HG02759 (cell line): ENCODE results near the gene FBLN7.
"Not testable (repeated sequence)": the region's sequence is repeated elsewhere in the genome, so short reads cannot be mapped to it uniquely, and the experiment has no call there.

Source experiments
- ATAC-seq: cut with Tn5 transposase; IDR thresholded peaks from one replicate; pipeline ENCODE4 v1.9.1; 2021; ENCODE audit warnings: mild to moderate bottlenecking, moderate library complexity; ENCODE audit not compliant: unreplicated experiment

Gene FBLN7

DNA sequence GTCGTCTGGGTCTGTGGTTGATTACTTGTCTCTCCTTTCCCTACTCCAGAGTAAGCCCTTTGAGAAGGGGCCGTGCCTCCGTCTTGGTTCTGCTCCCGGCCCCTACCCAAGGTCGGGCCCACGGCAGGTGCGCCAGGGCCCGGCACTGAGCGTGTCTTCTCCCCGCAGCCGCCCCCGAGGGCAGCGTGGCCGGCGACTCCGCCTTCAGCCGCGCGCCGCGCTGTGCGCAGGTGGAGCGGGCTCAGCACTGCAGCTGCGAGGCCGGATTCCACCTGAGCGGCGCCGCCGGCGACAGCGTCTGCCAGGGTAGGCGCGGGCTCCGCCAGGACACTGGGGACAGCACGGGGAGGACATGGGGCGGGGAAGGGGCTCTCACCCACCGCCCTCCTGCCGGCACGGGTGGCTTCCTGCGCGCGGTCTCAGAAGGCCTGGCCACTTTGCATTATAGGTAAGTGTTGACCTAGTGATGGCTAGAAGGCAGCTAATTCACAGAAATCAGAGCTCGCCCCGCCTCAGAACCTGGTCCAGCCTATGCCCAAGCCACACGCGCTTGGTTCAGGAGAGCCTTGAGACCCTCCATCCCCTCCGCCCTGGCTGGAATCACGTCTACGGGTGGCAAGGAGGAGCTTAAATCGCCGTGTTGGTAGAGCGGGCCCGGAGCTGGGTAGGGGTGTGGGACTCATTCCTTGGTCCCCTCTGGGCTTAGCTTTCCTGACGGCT, 43.5 kb downstream of the FBLN7 start:
- no peak for ATAC-seq

DNA sequence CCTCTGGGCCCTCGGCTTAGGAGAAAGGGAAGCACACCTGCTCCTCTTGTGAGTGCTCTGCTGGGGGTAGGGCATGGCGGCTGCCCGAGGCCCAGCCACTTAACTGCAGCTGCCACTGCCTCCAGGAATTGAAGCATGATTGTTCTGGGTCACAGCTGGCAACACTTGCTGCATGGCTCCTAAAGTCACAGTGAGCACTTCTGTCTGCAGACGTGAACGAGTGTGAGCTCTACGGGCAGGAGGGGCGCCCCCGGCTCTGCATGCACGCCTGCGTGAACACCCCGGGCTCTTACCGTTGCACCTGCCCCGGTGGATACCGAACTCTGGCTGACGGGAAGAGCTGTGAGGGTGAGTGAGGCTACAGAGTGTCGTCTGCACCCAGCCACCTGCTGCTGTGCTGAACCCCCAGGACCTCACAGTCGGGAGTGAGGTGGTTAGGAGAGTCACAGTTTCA, 44.4 kb downstream of the FBLN7 start:
- no peak for ATAC-seq

DNA sequence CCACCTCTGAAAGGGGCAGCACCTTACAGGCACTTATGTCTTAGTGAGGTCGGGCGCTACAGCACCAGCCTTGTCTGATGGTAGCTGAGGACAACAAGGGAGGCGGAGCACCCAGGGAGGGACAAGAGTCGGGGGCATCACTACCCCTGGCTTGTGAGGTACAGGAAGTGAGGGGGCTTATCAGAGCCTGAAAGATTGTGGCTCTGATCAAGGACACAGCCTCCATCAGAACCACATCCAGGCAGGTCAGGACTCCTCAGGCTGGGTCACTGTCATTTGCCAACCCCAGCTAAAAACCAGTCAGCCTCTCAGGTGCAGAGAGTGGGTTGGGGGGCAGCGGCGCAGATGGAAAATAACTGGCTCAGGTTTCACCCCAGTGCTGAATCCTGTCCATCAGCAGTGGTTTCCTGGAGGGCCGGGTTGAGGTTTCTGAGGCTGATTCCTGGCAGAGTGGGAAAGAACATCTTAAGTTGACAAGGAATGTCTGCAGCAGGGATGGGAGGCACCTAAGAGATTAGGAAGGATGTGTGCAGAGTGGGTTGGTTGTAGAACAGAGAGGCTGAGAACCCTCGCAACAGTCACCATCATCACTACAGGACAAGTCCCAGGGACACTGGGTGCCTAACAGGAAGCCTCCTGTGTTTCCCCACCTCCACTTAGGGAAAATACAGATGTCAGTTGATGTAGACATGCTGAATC, 45.3 kb downstream of the FBLN7 start:
- ATAC-seq: no peak

DNA sequence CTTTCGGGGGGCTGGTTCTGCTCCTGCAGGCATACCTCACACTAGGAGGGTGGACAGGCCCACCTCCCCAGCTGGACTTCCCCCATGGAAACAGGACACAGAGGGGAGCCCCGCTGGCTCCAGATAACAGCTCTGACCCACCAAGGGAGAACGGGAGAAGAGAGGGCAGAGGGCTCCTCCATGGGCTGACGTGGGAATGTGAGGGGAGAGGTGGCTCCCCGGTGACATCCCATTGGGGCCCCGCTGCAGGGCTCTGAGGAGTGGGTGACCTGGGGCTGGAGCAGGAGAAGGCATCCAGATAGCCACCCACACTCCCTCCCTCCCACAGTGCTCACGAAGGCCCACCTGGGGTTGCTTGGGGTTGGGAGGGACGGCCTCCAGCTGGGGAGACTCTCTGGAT, 45.9 kb downstream of the FBLN7 start:
- ATAC-seq: no peak

DNA sequence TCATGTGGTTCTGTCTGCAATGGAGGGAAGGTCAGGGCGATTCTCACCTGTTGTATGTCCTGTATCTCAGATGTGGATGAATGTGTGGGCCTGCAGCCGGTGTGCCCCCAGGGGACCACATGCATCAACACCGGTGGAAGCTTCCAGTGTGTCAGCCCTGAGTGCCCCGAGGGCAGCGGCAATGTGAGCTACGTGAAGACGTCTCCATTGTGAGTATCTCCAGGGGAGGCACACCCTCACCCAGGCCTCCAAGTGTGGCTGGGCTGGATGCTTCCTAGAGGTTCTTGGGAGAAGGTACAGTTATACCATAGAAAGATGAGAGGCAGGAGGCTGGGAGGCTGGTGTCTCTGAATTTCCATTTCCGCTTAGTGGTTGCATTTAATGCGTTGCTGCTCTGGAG, 46.9 kb downstream of the FBLN7 start:
- ATAC-seq: no peak

DNA sequence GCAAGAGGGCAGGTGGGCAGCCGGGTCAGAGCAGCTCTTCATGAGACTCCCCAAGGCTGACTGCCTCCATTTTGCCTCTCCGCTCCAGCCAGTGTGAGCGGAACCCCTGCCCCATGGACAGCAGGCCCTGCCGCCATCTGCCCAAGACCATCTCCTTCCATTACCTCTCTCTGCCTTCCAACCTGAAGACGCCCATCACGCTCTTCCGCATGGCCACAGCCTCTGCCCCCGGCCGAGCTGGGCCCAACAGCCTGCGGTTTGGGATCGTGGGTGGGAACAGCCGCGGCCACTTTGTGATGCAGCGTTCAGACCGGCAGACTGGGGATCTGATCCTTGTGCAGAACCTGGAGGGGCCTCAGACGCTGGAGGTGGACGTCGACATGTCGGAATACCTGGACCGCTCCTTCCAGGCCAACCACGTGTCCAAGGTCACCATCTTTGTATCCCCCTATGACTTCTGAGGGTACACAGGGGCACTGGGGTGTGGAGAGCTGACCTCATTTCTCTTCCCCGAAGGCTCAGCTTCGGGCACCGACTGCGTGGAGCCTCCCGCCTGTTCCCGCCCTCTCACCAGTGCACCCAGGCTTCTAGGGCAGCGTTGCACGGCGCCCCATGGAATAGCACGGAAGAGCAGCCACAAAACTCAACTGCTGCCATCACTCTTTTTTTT, 49.0 kb downstream of the FBLN7 start:
- ATAC-seq: no peak

DNA sequence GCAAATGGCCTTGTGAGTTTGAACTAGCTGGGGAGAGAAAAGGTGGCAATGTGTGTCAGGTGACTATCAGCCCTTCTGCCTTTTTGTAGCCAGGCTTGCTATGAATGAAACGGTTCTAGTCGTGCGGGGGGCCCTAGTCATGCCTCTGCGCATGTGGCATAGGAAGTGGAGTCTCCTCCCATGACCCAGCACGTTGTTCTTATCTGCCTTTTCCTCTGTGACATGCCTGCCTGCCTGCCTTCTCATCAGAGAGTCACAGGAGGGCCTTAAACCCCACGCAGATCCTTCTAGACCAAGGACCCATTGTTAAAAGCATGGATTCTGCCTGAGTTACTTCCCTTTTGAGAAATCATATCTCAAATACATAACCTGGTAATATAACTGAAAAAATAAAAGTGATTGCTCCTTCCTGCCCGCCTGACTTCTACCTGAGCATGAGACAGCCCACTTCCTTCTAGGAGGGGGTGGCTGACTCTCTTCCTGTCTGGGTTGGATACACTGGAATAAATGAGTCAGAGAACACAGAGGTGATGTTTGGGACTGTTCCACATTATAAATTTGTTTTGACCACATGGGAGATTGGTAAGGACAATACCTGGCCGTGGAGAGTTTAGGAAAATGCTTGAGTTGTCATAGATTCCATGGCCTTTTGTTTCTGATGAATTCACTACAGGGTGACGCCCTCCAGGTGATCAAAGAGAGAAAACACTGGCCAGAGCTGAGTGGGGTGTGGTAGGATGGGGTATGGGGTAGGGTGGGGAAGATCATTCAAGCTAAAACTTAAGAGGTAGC, 49.8 kb downstream of the FBLN7 start:
- ATAC-seq: no peak

DNA sequence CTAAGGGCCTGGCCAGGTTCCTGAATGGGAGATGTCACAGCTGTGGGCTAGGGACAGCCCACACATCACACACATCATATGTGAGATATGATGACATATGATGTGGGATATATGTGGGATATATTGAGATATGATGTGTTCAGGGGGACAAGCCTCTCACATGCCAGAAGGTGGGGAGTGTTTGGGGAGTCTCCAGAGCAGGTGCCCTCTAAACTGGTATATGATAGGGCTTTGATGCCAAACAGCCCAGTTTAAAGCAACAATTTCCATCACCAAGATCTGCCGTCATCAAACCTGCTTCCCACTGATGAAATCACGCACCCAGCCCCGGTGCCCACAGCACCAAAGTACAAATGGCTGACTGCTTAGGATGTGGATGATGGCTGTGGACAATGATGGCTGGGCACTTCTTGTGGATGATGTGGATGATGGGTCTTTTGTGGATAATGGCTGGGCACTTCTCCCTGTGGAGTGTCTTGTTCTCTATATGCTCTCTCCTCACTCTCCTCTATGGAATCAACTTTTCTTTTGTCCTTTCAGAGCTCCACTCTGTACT, 50.9 kb downstream of the FBLN7 start:
- no peak for ATAC-seq

DNA sequence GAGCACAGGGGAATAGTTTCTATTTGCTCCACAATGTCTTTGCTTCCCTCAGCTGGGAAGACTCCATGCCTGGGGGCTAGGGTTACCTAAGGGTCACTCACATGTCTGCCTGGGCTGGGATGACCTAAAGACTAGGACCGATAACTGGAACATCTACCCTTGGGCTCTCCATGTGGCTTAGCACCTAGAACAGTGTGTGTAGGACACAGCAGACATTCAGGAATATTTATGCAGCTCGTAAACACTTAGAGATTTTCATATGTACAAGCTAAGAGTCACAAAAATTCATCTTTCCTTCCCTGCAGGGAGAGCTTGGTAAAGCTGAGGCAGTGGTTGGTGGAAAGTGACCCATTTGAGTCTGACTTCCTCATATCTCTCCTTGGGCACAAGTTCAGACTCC, 55.8 kb downstream of the FBLN7 start:
- no peak for ATAC-seq

DNA sequence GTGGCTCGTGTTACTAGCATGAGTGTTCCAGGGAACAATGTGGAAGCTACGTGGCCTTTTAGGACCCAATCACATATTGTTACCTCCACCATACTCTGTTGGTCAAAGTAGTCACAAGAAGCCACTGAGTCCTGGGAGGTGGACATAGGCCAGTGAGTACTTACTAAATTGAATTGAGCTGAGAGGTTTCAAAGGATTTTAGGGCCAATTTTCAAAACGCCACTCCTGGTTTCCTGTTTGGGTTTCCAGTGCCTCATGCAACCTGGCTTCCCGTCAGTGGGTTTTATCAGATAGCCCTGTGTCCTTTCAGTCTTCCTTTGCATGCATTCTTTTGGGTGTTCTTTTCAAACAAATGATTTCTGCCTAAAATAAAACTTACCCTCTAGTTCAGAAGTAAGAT, 56.3 kb downstream of the FBLN7 start:
- ATAC-seq: no peak

DNA sequence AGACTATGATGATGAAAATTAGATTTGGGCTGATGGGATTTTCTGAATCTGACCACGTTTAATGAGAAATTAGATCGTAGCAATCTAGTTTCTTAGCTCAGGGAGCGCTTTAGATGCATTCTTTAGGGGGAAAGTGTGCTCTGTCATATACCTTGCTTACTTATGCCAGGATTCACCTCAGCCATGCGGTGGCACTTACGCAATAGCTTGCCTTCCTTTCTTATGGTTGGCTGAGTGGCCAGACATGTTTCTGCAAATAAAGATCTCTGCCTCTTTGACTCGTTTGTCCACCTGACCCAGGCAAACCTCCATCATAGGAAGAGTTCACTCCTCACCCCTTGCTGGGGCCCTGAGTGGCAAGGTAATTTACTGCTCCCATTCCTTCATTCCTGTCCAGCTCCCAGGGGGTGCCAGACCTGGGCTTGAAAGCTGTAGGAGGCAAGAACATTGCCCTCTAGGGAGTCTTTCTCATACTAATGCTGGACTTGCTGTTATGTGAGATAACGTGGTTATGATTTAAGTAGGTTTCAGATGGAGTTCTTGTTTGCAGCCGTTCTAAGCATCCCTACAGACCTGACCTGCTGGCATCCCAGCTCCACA, 57.1 kb downstream of the FBLN7 start:
- no peak for ATAC-seq

DNA sequence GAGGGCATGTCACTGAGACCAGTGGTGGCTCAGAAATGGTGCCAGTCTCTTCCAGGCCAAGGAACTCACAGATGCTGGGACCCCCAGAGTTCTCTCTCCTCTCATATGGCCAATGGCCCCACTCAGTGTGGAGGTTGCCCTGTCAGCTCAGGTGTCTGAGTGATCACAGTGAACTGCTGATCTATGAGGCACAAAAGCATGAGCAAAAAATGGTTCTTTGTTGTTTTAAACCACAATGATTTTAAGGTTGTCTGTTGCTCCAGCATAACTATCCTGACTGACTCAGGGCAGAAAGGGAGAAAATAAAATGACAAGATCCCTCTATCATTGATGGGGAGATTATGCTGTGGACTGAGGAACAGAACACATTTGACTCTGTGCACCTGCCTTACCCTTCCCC, 57.8 kb downstream of the FBLN7 start:
- ATAC-seq: no peak

DNA sequence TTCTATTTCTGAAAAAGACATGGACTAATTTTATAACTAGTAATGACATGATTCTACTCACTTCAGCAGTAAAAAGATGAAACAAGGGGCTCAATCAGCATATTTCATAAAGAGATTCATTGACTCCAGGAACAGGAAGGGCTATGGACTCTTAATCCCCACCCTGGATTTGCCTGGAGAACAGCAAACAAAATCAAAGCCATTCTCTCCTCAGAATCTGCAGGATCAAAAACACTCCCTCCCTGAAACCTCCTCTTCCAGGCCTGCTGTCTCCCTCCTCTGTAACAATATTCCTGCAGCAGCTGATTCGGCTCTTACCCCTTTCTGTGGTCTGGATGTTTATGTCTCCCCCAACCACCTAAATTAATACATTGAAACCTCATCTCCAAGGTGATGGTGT, 59.7 kb downstream of the FBLN7 start:
- ATAC-seq: no peak

DNA sequence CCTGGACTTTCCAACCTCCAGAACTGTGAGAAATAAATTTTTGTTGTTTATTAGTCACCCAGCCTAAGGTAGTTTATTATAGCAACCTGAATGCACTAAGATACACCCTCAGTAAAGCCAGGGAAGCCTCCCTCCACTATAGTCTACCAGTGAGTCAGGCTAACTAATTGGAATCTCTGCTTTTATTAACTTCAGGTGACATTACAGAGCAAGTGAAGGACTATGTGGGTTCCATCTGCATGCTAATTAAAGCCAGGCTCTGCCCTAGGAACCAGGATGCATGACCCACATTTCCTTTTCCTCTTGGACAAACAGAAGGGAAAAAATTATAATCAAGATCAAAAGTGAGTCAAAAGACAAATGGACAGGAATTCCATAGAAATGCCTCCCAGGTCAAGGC, 60.6 kb downstream of the FBLN7 start:
- ATAC-seq: no peak

DNA sequence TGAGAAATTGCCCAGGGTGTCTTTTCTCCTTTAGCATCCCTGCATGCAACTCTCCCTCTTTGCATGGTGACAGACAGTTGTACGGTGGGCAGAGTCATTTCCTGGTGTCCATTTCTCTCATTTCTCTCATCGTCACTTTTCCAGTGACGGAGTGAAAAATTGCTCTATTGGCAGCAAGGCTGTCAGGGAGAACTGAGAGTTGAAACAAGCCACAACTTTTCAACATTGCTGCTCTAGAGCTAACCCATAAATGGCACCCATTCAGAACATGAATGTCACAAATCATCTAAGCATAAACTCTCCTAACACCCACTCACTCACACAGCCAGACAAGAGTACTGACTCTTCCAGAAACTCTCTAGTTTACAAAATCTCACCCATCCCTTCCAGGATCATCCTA, 61.0 kb downstream of the FBLN7 start:
- ATAC-seq: no peak

DNA sequence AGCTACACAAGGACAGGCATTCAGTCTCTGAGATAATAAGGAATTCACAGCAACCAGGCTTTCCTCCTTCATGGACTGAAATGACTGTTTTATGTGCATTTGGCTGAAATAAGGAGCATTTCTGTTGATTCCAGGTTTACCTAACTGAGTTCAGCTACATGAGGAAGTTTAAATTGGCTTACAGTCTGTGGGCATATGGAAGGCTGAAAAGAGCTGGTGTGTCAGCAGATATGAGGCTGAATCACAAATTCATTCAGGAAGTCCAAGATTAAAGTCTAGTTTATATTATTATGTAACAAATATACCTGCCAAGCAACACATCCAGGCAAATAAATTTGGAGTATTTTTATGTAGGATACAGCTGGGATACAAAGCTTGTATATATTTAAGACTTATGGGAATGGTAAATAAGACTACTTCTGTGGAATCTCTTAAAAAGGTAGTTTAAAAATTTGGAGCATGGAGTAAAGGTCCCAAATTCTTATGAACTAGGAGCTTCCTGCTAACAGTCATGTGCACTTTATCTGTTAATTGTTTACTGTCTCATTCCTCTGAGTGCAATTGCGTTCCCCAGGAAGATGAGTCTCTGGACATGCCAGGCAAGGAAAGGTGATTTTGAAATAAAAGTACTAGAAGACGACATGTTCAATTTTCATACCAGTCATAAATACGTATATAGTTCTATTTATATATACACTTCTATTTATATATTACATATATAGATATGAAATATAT, 63.7 kb downstream of the FBLN7 start:
- no peak for ATAC-seq

DNA sequence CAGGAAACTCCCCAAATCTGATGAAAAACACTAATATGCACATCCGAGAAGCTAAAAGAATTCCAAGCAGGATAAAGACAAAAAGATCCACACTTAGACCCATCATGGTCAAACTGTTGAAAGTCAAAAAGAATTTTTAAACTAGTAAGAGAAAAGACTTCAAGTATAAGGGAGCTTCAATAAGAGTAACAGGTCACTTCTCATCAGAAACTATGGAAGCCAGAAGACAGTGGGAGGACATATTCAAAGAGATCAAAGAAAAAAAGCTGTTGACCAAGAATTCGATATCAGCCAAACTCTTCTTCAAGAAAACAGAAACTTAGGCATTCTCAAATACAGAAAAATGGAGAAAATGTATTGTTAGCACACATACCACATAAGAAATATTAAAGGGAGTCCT, 66.2 kb downstream of the FBLN7 start:
- ATAC-seq: no peak

DNA sequence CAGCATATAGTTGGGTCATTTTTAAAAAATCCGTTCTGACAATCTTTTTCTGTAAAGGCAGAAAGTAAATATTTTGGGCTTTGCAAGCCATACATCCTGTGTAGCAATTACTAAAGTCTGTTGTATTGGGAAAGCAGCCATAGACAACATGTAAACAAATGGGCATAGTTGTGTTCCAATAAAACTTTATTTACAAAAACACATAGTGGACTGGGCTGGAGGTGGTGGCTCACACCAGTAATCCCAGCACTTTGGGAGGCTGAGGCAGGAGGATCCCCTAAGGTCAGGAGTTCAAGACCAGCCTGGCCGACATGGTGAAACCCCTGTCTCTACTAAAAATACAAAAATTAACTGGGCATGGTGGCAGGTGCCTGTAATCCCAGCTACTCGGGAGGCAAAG, 69.7 kb downstream of the FBLN7 start:
- ATAC-seq: not testable (repeated sequence)

DNA sequence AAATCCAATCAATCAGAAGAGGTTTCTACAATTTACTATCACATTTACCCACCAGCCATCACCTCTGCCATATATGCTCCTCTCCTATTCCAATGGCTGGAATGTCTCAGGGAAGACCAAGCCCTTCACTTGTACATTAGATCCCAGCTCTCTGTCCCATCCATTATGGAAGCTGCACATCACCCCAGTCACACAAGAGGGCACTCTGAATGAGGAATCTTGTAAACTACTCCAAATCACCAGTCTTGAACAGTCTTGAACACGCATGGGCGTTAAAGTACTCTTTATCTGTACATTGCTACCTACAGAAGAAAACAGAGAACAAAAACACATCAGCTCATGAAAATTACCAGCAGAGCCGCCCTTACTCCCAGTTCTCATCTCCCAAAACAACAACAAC, 78.0 kb downstream of the FBLN7 start:
- no peak for ATAC-seq

DNA sequence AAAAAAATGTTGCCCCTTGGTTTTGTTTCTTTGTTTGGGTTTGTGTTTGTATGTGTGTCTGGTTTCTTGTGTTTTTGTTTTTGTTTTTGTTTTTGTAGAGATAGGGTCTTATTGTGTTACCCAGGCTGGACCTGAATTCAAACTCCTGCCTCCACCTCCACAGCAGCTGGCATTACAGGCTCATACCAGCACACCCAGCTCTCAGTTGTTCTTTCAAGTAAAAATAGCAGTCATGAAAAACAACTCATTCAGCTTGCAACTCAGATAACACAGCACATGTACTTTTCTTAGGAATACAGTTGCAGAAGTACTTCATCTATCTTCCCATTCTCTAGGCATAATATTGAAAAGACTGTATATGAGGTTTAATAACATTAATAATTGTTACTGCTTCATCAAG, 79.7 kb downstream of the FBLN7 start:
- no peak for ATAC-seq
